Right lobe of liver (tissue), 6 donors: ENCODE measurements around the gene C2CD4C. TPM values are rescaled to one million over a fixed set of nuclear protein-coding genes. Genes with fewer than 3 reads are reported as not detected.
A peak's percentile ranks its signal among the peaks of the same experiment; 100 is the strongest.

Experiments used
- ATAC-seq, 4 donors: fragments of 200-7000 bp; cut with Tn5 transposase; one replicate each; pipeline ENCODE4 v1.9.1; 2020; ENCODE audit warnings: mild to moderate bottlenecking in 4 of 4, moderate library complexity in 4 of 4
- DNase-seq, 3 donors: peaks; one replicate each; pipeline ENCODE4 v3.0.0-alpha.2; 2020
- H3K27ac ChIP-seq, 3 donors: fragments of 200-600 bp; one replicate each; pipeline ENCODE4 v1.8.0; 2022
- H3K27me3 ChIP-seq, 2 donors: fragments of 200-600 bp; one replicate each; pipeline ENCODE4 v1.8.0; 2022
- H3K36me3 ChIP-seq, 4 donors: fragments of 200-600 bp; sonication (generic) in 1 of 4; one replicate each; pipeline versions ENCODE4 v1.5.1 to v1.8.0; 2017 to 2022; ENCODE audit warnings: control low read depth in 1 of 4
- H3K4me1 ChIP-seq, 4 donors: fragments of 200-600 bp; sonication (generic) in 1 of 4; one replicate each; pipeline versions ENCODE4 v1.5.1 to v1.8.0; 2017 to 2022; ENCODE audit warnings: control low read depth in 1 of 4
- H3K4me3 ChIP-seq, 3 donors: fragments of 200-600 bp; one replicate each; pipeline ENCODE4 v1.8.0; 2022
- H3K9me3 ChIP-seq, 4 donors: fragments of 200-600 bp; sonication (generic) in 1 of 4; one replicate each; pipeline versions ENCODE4 v1.5.1 to v1.8.0; 2017 to 2022; ENCODE audit warnings: control low read depth in 1 of 4
- POLR2A ChIP-seq: fragments of 450-650 bp; IDR thresholded peaks from one replicate; pipeline ENCODE4 v1.6.1; 2017; ENCODE audit warnings: antibody characterized with exemption, mild to moderate bottlenecking
- WGBS: methylation state at CpG from one replicate; pipeline ENCODE4 v1.1.6; 2018; ENCODE audit warnings: low coverage, low lambda C conversion rate; ENCODE audit not compliant: insufficient coverage; ENCODE audit errors: missing lambda C conversion rate; 5-methylcytosine and 5-hydroxymethylcytosine counted together
- intact Hi-C, 2 donors: fragments of 100-400 bp; cut with DNase I; formaldehyde crosslinking; loops; one replicate each; pipeline versions ENCODE4 v1.11.2 to v1.14.1; 2022
- total RNA-seq, 6 experiments: library from RNA; depleted of rRNA in 2 of 6; stranded (reverse); fragments of >200 nt in 2 of 6; fragmentation: NEBNext Ultra II Directional in 3 of 6; extraction: Animal tissue kit (Norgen Biotek cat#: 25700) in 3 of 6; gene quantifications; one replicate each; pipeline versions ENCODE4 v1.1.0 to v1.2.4, GENCODE V29; 2016 to 2023
- TF ChIP-seq, protein P1 (sequence below), 4 donors: fragments of 200-600 bp in 3 of 4; fragments of 450-650 bp in 1 of 4; IDR thresholded peaks; one replicate each; pipeline versions ENCODE4 v1.5.1 to v1.8.0; 2016 to 2022; ENCODE audit warnings: antibody characterized with exemption in 4 of 4, mild to moderate bottlenecking in 2 of 4
- donor health status: DM: no; HTN: yes; CAD: no.
- donor health status: DM: no; HTN: no; CAD: no.
- donor health status: DM: no; HTN: no; CAD: no.
- donor health status: DM: no; HTN: yes; CAD: no.
- donor health status: DM: no; HTN: yes; CAD: no.

C2CD4C gene
- total RNA-seq, 6 experiments from 2014 or later = 0.12 to 2.0 (median 0.44) TPM

DNA sequence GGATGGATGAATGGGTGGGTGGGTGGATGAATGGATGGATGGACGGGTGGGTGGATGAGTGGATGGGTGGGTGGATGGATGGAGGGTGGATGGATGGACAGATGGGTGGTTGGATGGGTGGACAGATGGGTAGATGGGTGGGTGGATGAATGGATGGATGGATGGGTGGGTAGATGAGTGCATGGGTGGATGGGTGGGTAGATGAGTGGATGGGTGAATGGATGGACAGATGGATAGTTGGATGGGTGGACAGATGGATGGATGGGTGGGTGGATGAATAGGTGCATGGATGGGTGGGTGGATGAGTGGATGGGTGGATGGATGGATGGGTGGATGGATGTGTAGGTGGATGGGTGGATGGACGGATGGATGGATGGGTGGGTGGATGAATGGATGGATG lies 34.1 kb upstream of the C2CD4C start:
- TF ChIP-seq, protein P1, sequence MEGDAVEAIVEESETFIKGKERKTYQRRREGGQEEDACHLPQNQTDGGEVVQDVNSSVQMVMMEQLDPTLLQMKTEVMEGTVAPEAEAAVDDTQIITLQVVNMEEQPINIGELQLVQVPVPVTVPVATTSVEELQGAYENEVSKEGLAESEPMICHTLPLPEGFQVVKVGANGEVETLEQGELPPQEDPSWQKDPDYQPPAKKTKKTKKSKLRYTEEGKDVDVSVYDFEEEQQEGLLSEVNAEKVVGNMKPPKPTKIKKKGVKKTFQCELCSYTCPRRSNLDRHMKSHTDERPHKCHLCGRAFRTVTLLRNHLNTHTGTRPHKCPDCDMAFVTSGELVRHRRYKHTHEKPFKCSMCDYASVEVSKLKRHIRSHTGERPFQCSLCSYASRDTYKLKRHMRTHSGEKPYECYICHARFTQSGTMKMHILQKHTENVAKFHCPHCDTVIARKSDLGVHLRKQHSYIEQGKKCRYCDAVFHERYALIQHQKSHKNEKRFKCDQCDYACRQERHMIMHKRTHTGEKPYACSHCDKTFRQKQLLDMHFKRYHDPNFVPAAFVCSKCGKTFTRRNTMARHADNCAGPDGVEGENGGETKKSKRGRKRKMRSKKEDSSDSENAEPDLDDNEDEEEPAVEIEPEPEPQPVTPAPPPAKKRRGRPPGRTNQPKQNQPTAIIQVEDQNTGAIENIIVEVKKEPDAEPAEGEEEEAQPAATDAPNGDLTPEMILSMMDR (IDR thresholded peaks at IDR 0.05) = no peak
- TF ChIP-seq POLR2A = no peak
- Histone ChIP-seq H3K4me1 (no peaks in the 10 kb centered on the region), H3K27ac (no peak overlapping the region), H3K4me3 (no peak overlapping the region), H3K36me3 (peaks cover 0 to 2% (median 0%) of the 10 kb centered on the region in 4 donors), H3K9me3 (no peaks in the 10 kb centered on the region), H3K27me3 (no peaks in the 10 kb centered on the region)
- DNase-seq (no peak), ATAC-seq (no peak)
- intact Hi-C loops = no loop called here
- WGBS = 96% methylated on average over 2 of the region's 2 CpGs

GRCh38 chr19:442085-442484 lies 33.1 kb upstream of the C2CD4C start:
- Histone ChIP-seq H3K9me3 (no peaks in the 10 kb centered on the region), H3K4me1 (no peaks in the 10 kb centered on the region), H3K27ac (no peak overlapping the region), H3K4me3 (no peak overlapping the region), H3K36me3 (peaks cover 0 to 2% (median 0%) of the 10 kb centered on the region in 4 donors), H3K27me3 (no peaks in the 10 kb centered on the region)
- intact Hi-C loops = no loop called here
- 92% methylated on average over 2 of the region's 2 CpGs for WGBS
- TF ChIP-seq POLR2A = no peak
- no peak for DNase-seq
- no peak for ATAC-seq

GRCh38 chr19:441213-441836 lies 32.4 kb upstream of the C2CD4C start:
- Histone ChIP-seq H3K4me3 (no peak overlapping the region), H3K4me1 (no peaks in the 10 kb centered on the region), H3K27me3 (no peaks in the 10 kb centered on the region), H3K9me3 (no peaks in the 10 kb centered on the region), H3K27ac (no peak overlapping the region), H3K36me3 (no peaks in the 10 kb centered on the region)
- 32% methylated on average over 11 of the region's 23 CpGs for WGBS
- TF ChIP-seq, protein P1 (IDR thresholded peaks at IDR 0.05) = no peak
- DNase-seq (peak in 1 of 3 donors; percentile 37), ATAC-seq (peak in 3 of 4 donors; percentile 39 to 52 (median 46))
- intact Hi-C loops = no loop called here

DNA sequence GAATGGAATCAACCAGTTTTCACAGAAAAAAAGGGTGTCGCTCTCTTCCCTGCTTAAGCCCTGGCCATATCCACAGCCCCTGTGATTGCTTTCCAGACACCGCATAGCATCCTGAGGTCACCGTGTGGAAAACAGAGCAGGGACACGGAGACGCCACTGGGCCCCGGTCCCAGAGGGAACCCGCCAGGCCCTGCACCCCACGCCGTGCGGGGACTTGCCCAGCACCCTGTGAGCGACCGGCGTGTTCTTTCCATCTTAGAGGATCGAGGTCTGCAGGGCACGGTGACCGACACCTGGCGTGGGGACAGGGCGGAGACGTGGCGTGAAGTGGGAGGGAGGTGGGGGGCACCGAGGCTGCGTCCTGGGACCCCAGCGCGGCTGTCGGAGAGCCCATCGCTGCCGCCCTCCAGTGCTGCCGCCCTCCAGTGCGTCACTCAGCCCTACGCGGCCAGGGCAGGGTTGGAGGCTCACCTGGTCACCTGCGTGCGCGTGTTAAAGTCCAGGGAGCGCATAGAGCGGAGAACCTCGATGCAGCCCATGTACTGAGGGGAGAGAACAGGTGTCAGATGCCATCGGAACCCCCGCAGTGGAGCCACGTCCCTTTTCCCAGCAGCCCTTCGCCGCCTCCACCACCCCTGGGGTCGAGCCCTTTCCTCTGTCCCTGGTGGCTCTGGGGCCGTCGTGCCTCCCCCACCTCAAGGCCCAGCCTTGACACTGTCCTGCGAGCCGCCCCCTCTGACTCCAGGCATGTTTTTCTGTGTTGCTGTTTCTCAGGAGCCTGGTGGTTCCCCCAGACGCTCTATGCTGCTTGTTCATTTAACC lies 31.7 kb upstream of the C2CD4C start:
- H3K36me3 ChIP-seq = no peaks in the 10 kb centered on the region
- no peaks in the 10 kb centered on the region for H3K4me1 ChIP-seq
- ATAC-seq = no peak
- no peak overlapping the region for H3K4me3 ChIP-seq
- DNase-seq = no peak
- intact Hi-C loops = no loop called here
- H3K27me3 ChIP-seq = no peaks in the 10 kb centered on the region
- 55% methylated on average over 10 of the region's 48 CpGs for WGBS
- TF ChIP-seq, protein P1 (IDR thresholded peaks at IDR 0.05) = no peak
- no peak for TF ChIP-seq POLR2A
- no peak overlapping the region for H3K27ac ChIP-seq
- no peaks in the 10 kb centered on the region for H3K9me3 ChIP-seq
